OCI-LY3 (cell line): ENCODE results near the gene TAF3.

Source experiments
- H2AFZ ChIP-seq: fragments of 200-600, 300-600 bp; shearing (Covaris generic); 2 replicates; pipeline ENCODE4 v1.6.0; 2014; ENCODE audit warnings: antibody characterized with exemption, low read depth, low read length
- H3K27ac ChIP-seq: fragments of 200-600, 300-600 bp; sonication (generic); 2 replicates; pipeline ENCODE4 v1.5.1; 2014; ENCODE audit warnings: mild to moderate bottlenecking, low read length, moderate library complexity, mixed read lengths
- H3K27me3 ChIP-seq: fragments of 200-600, 300-600 bp; sonication (generic); 2 replicates; pipeline ENCODE4 v1.6.1; 2014; ENCODE audit warnings: low read depth, low read length, mixed read lengths
- H3K36me3 ChIP-seq: fragments of 200-600, 300-600 bp; sonication (generic); replicated peaks from 2 replicates; pipeline ENCODE3; 2014; ENCODE audit warnings: low read depth, low read length, mixed read lengths
- H3K4me1 ChIP-seq: fragments of 300-600, 200-600 bp; sonication (generic); 2 replicates; pipeline ENCODE4 v1.6.1; 2014; ENCODE audit warnings: low read length, mixed read lengths
- H3K4me2 ChIP-seq: fragments of 200-600, 300-600 bp; sonication (generic); 2 replicates; pipeline ENCODE4 v1.6.1; 2014; ENCODE audit warnings: low read length, mixed read lengths
- H3K4me3 ChIP-seq: fragments of 300-600, 200-600 bp; sonication (generic); 2 replicates; pipeline ENCODE4 v1.5.1; 2014; ENCODE audit warnings: antibody characterized with exemption, mild to moderate bottlenecking, low read length, moderate library complexity
- H3K79me2 ChIP-seq: fragments of 300-600, 200-600 bp; shearing (Covaris generic); 2 replicates; pipeline ENCODE4 v1.6.1; 2014; ENCODE audit warnings: mild to moderate bottlenecking, low read length, mixed read lengths
- H3K9ac ChIP-seq: fragments of 300-600, 200-600 bp; shearing (Covaris generic); 2 replicates; pipeline ENCODE4 v1.6.0; 2014; ENCODE audit warnings: mild to moderate bottlenecking, low read length, moderate library complexity
- H3K9me3 ChIP-seq: fragments of 200-600, 300-600 bp; shearing (Covaris generic); 2 replicates; pipeline ENCODE4 v1.6.1; 2014; ENCODE audit warnings: low read length, mixed read lengths; ENCODE audit not compliant: insufficient read depth
- H4K20me1 ChIP-seq: fragments of 200-600, 300-600 bp; sonication (generic); 2 replicates; pipeline ENCODE4 v1.6.1; 2016; ENCODE audit warnings: low read length, mixed read lengths; ENCODE audit not compliant: insufficient read depth
- CTCF ChIP-seq: fragments of 200-600, 300-600 bp; sonication (generic); IDR thresholded peaks from 2 replicates; pipeline ENCODE4 v1.5.1; 2014; ENCODE audit warnings: antibody characterized with exemption, low read length, low read depth
- EZH2phosphoT487 ChIP-seq: fragments of 200-600 bp; shearing (Covaris generic); IDR thresholded peaks from 2 replicates; pipeline ENCODE4 v1.6.1; 2018; ENCODE audit warnings: antibody characterized with exemption, mixed run types, low read depth

The TAF3 gene

GRCh38 chr10:8006274-8006999 is 188.1 kb downstream of the TAF3 start:
- Histone ChIP-seq H3K4me3 (peak overlapping the region; percentile 50), H3K4me2 (peak overlapping the region; percentile 79), H3K36me3 (peaks cover 4% of the 10 kb centered on the region), H3K27me3 (no peaks in the 10 kb centered on the region), H3K79me2 (no peaks in the 10 kb centered on the region), H3K27ac (peak overlapping the region; percentile 69), H3K9ac (no peak overlapping the region), H4K20me1 (no peaks in the 10 kb centered on the region), H3K9me3 (no peaks in the 10 kb centered on the region), H3K4me1 (peaks cover 16% of the 10 kb centered on the region), H2AFZ (0 out of 2 replicates have a peak overlapping the region, but pooled peaks have one; percentile 39)
- TF ChIP-seq EZH2phosphoT487 (no peak), CTCF (no peak)

GRCh38 chr10:8009031-8009430 is 190.7 kb downstream of the TAF3 start:
- TF ChIP-seq CTCF (no peak), EZH2phosphoT487 (no peak)
- Histone ChIP-seq H3K9ac (no peak overlapping the region), H3K36me3 (peaks cover 4% of the 10 kb centered on the region), H3K27me3 (no peaks in the 10 kb centered on the region), H3K4me2 (no peak overlapping the region), H3K4me3 (no peak overlapping the region), H3K9me3 (no peaks in the 10 kb centered on the region), H3K79me2 (no peaks in the 10 kb centered on the region), H3K27ac (no peak overlapping the region), H2AFZ (no peak overlapping the region), H3K4me1 (peaks cover 16% of the 10 kb centered on the region), H4K20me1 (no peaks in the 10 kb centered on the region)

GRCh38 chr10:8013006-8013405 is 194.7 kb downstream of the TAF3 start:
- Histone ChIP-seq H3K4me1 (no peaks in the 10 kb centered on the region), H3K36me3 (no peaks in the 10 kb centered on the region), H2AFZ (no peak overlapping the region)

GRCh38 chr10:8013619-8014018 is 195.3 kb downstream of the TAF3 start:
- no peaks in the 10 kb centered on the region for H4K20me1 ChIP-seq
- no peak overlapping the region for H3K27ac ChIP-seq
- H3K4me3 ChIP-seq: no peak overlapping the region
- no peaks in the 10 kb centered on the region for H3K9me3 ChIP-seq
- H3K4me2 ChIP-seq: no peak overlapping the region
- no peaks in the 10 kb centered on the region for H3K27me3 ChIP-seq
- H3K4me1 ChIP-seq: no peaks in the 10 kb centered on the region
- H3K9ac ChIP-seq: no peak overlapping the region
- no peak for TF ChIP-seq EZH2phosphoT487
- no peak for TF ChIP-seq CTCF
- H3K79me2 ChIP-seq: no peaks in the 10 kb centered on the region
- H2AFZ ChIP-seq: no peak overlapping the region
- H3K36me3 ChIP-seq: no peaks in the 10 kb centered on the region

More at GRCh38 chr10:8013006-8013405, 194.7 kb downstream of the TAF3 start:
- no peak overlapping the region for H3K9ac ChIP-seq
- H3K4me3 ChIP-seq: no peak overlapping the region
- H3K79me2 ChIP-seq: no peaks in the 10 kb centered on the region
- H4K20me1 ChIP-seq: no peaks in the 10 kb centered on the region
- TF ChIP-seq EZH2phosphoT487: no peak
- no peak for TF ChIP-seq CTCF
- no peak overlapping the region for H3K4me2 ChIP-seq
- no peak overlapping the region for H3K27ac ChIP-seq
- no peaks in the 10 kb centered on the region for H3K9me3 ChIP-seq
- H3K27me3 ChIP-seq: no peaks in the 10 kb centered on the region
